Activated CD4-positive, alpha-beta T cell treated with anti-CD3 and anti-CD28 coated beads, Interleukin-2, amount 50 U/mL, for 16 hours (primary cell): ENCODE measurements around the gene SUGCT.

Experiments
- DNase-seq: peaks from one replicate; pipeline ENCODE4 v3.0.0-alpha.2; 2020

Gene SUGCT

GRCh38 chr7:40753455-40753854 lies 618.6 kb downstream of the SUGCT start:
- no peak for DNase-seq

GRCh38 chr7:40755438-40755837 lies 620.6 kb downstream of the SUGCT start:
- DNase-seq = no peak

- no peak for DNase-seq
Observed at GRCh38 chr7:40757109-40757508, 622.3 kb downstream of the SUGCT start.

GRCh38 chr7:40758590-40758989 lies 623.8 kb downstream of the SUGCT start:
- no peak for DNase-seq

GRCh38 chr7:40760293-40760964 lies 625.6 kb downstream of the SUGCT start:
- DNase-seq = no peak

- no peak for DNase-seq
Observed at GRCh38 chr7:40760987-40761386, 626.2 kb downstream of the SUGCT start.

- no peak for DNase-seq
Observed at GRCh38 chr7:40761762-40762560, 627.2 kb downstream of the SUGCT start.

GRCh38 chr7:40763319-40764287 lies 628.8 kb downstream of the SUGCT start:
- DNase-seq = no peak

- DNase-seq = no peak
Observed at GRCh38 chr7:40765639-40766038, 630.8 kb downstream of the SUGCT start.

GRCh38 chr7:40772096-40772495 lies 637.3 kb downstream of the SUGCT start:
- DNase-seq = no peak

GRCh38 chr7:40773656-40774055 lies 638.9 kb downstream of the SUGCT start:
- no peak for DNase-seq

- no peak for DNase-seq
Observed at GRCh38 chr7:40775877-40776276, 641.1 kb downstream of the SUGCT start.

- DNase-seq = no peak
Observed at GRCh38 chr7:40777730-40778312, 643.0 kb downstream of the SUGCT start.

GRCh38 chr7:40780460-40780859 lies 645.7 kb downstream of the SUGCT start:
- no peak for DNase-seq

- no peak for DNase-seq
Observed at GRCh38 chr7:40782836-40783235, 648.0 kb downstream of the SUGCT start.

GRCh38 chr7:40784176-40784575 lies 649.4 kb downstream of the SUGCT start:
- no peak for DNase-seq

- no peak for DNase-seq
Observed at GRCh38 chr7:40786909-40787308, 652.1 kb downstream of the SUGCT start.

- DNase-seq = no peak
Observed at GRCh38 chr7:40793132-40793531, 658.3 kb downstream of the SUGCT start.

- no peak for DNase-seq
Observed at GRCh38 chr7:40795607-40796006, 660.8 kb downstream of the SUGCT start.

- no peak for DNase-seq
Observed at GRCh38 chr7:40796723-40797122, 661.9 kb downstream of the SUGCT start.

GRCh38 chr7:40798613-40799012 lies 663.8 kb downstream of the SUGCT start:
- no peak for DNase-seq

GRCh38 chr7:40799493-40800403 lies 664.9 kb downstream of the SUGCT start:
- no peak for DNase-seq
